H9 (cell line): ENCODE measurements around the gene DOK1. TPM values are rescaled to one million over a fixed set of nuclear protein-coding genes. Genes with fewer than 3 reads are reported as not detected.

Experiments
- DNase-seq: peaks from one replicate; pipeline ENCODE4 v3.0.0-alpha.2; 2017
- H2AFZ ChIP-seq: one replicate; pipeline ENCODE4 v1.6.1; 2013; ENCODE audit warnings: mild to moderate bottlenecking, low read length, control low read depth, moderate library complexity
- H2AK5ac ChIP-seq: 2 replicates; pipeline ENCODE4 v1.6.1; 2013; ENCODE audit warnings: low read length, control low read depth, mixed read lengths; ENCODE audit not compliant: insufficient read length
- H2BK120ac ChIP-seq: one replicate; pipeline ENCODE4 v1.6.1; 2013; ENCODE audit warnings: low read depth, mild to moderate bottlenecking, low read length, control low read depth, inconsistent platforms; ENCODE audit not compliant: poor library complexity, severe bottlenecking
- H2BK12ac ChIP-seq: 2 replicates; pipeline ENCODE4 v1.6.1; 2013; ENCODE audit warnings: low read length, control low read depth, mixed read lengths, low read depth; ENCODE audit not compliant: insufficient read length
- H2BK15ac ChIP-seq: 2 replicates; pipeline ENCODE4 v1.6.1; 2013; ENCODE audit warnings: low read depth, low read length, control low read depth
- H2BK20ac ChIP-seq: one replicate; pipeline ENCODE4 v1.6.1; 2013; ENCODE audit warnings: low read depth, mild to moderate bottlenecking, low read length, control low read depth, inconsistent platforms; ENCODE audit not compliant: poor library complexity, severe bottlenecking
- H2BK5ac ChIP-seq: 2 replicates; pipeline ENCODE4 v1.6.1; 2013; ENCODE audit warnings: low read length, control low read depth, mixed read lengths; ENCODE audit not compliant: insufficient read length
- H3K14ac ChIP-seq: 2 replicates; pipeline ENCODE4 v1.6.1; 2013; ENCODE audit warnings: low read length, control low read depth; ENCODE audit not compliant: insufficient read depth
- H3K18ac ChIP-seq: 2 replicates; pipeline ENCODE4 v1.6.1; 2013; ENCODE audit warnings: low read depth, mild to moderate bottlenecking, mixed read lengths, low read length, control low read depth; ENCODE audit not compliant: insufficient read length
- H3K23ac ChIP-seq: 2 replicates; pipeline ENCODE4 v1.6.1; 2013; ENCODE audit warnings: low read length, control low read depth, mixed read lengths, low read depth; ENCODE audit not compliant: insufficient read length
- H3K23me2 ChIP-seq: 2 replicates; pipeline ENCODE4 v1.6.1; 2013; ENCODE audit warnings: low read depth, mild to moderate bottlenecking, mixed read lengths, low read length, control low read depth; ENCODE audit not compliant: insufficient read length, poor library complexity, severe bottlenecking
- H3K27ac ChIP-seq: 2 replicates; pipeline ENCODE4 v1.5.1; 2013; ENCODE audit warnings: low read length, control low read depth, mixed read lengths, low read depth; ENCODE audit not compliant: insufficient read length
- H3K27me3 ChIP-seq: 2 replicates; pipeline ENCODE4 v1.6.1; 2013; ENCODE audit warnings: low read length, control low read depth, inconsistent platforms; ENCODE audit not compliant: insufficient read depth
- H3K4ac ChIP-seq: 2 replicates; pipeline ENCODE4 v1.6.1; 2013; ENCODE audit warnings: low read depth, mild to moderate bottlenecking, control low read depth, inconsistent platforms, low read length, moderate library complexity
- H3K4me1 ChIP-seq: 2 replicates; pipeline ENCODE4 v1.6.1; 2013; ENCODE audit warnings: low read length, control low read depth, inconsistent platforms; ENCODE audit not compliant: insufficient read depth
- H3K4me2 ChIP-seq: 2 replicates; pipeline ENCODE4 v1.6.1; 2013; ENCODE audit warnings: low read length, control low read depth, mixed read lengths; ENCODE audit not compliant: insufficient read length, insufficient read depth
- H3K56ac ChIP-seq: 2 replicates; pipeline ENCODE4 v1.6.1; 2013; ENCODE audit warnings: low read depth, mild to moderate bottlenecking, mixed read lengths, low read length, control low read depth; ENCODE audit not compliant: insufficient read length
- H3K79me1 ChIP-seq: 2 replicates; pipeline ENCODE4 v1.6.1; 2013; ENCODE audit warnings: low read depth, mild to moderate bottlenecking, moderate library complexity, low read length, control low read depth, inconsistent platforms; ENCODE audit not compliant: insufficient read depth, poor library complexity, severe bottlenecking
- H3K79me2 ChIP-seq: 2 replicates; pipeline ENCODE4 v1.6.1; 2013; ENCODE audit warnings: low read length, control low read depth, inconsistent platforms; ENCODE audit not compliant: insufficient read depth
- H3K9ac ChIP-seq: 2 replicates; pipeline ENCODE4 v1.6.1; 2013; ENCODE audit warnings: low read length, control low read depth, mixed read lengths; ENCODE audit not compliant: insufficient read length; ENCODE audit errors: extremely low read depth
- H3K9me3 ChIP-seq: one replicate; pipeline ENCODE4 v1.6.1; 2013; ENCODE audit warnings: low read depth, low read length, inconsistent platforms; ENCODE audit not compliant: control insufficient read depth
- H3T11ph ChIP-seq: one replicate; pipeline ENCODE4 v1.6.1; 2013; ENCODE audit warnings: mild to moderate bottlenecking, low read length, control low read depth, inconsistent platforms
- H4K20me1 ChIP-seq: one replicate; pipeline ENCODE4 v1.6.1; 2013; ENCODE audit not compliant: control insufficient read depth, insufficient read length, insufficient read depth
- H4K5ac ChIP-seq: 2 replicates; pipeline ENCODE4 v1.6.1; 2013; ENCODE audit warnings: low read depth, mild to moderate bottlenecking, mixed read lengths, low read length, control low read depth; ENCODE audit not compliant: insufficient read length
- H4K8ac ChIP-seq: replicated peaks from 2 replicates; pipeline ENCODE4 v1.6.1; 2013; ENCODE audit warnings: low read length, control low read depth, mixed read lengths, low read depth; ENCODE audit not compliant: insufficient read length
- H4K91ac ChIP-seq: 2 replicates; pipeline ENCODE4 v1.6.1; 2013; ENCODE audit warnings: low read depth, mild to moderate bottlenecking, moderate library complexity, mixed read lengths, low read length, control low read depth; ENCODE audit not compliant: insufficient read length
- H3K27ac Mint-ChIP-seq, 3 experiments: 2 replicates in 2 of 3; 3 replicates in 1 of 3; pipeline ENCODE4 v1.8.0; 2020 to 2021; ENCODE audit warnings: mixed read lengths in 3 of 3, mild to moderate bottlenecking in 1 of 3, moderate library complexity in 1 of 3
- H3K27me3 Mint-ChIP-seq: 2 replicates; pipeline ENCODE4 v1.8.0; 2021; ENCODE audit warnings: low read depth, mild to moderate bottlenecking, moderate library complexity, mixed read lengths
- H3K36me3 Mint-ChIP-seq, 3 experiments: 2 replicates in 2 of 3; 3 replicates in 1 of 3; pipeline ENCODE4 v1.8.0; 2020 to 2021; ENCODE audit warnings: low read depth in 3 of 3, mixed read lengths in 3 of 3; ENCODE audit not compliant: insufficient read depth in 1 of 3
- H3K4me1 Mint-ChIP-seq, 2 experiments: 2 replicates each; pipeline ENCODE4 v1.8.0; 2020; ENCODE audit warnings: mixed read lengths in 2 of 2
- H3K4me3 Mint-ChIP-seq, 2 experiments: 2 replicates in 1 of 2; 3 replicates in 1 of 2; pipeline ENCODE4 v1.8.0; 2020 to 2021; ENCODE audit warnings: mild to moderate bottlenecking in 2 of 2, mixed read lengths in 2 of 2, moderate library complexity in 1 of 2
- H3K9me3 Mint-ChIP-seq, 2 experiments: 2 replicates in 1 of 2; 3 replicates in 1 of 2; pipeline ENCODE4 v1.8.0; 2020; ENCODE audit warnings: mild to moderate bottlenecking in 2 of 2, mixed read lengths in 2 of 2, moderate library complexity in 1 of 2
- CTCF ChIP-seq: fragments of 200-600 bp; sonication (generic); conservative IDR thresholded peaks from 3 replicates; pipeline ENCODE4 v1.8.0; 2021; ENCODE audit warnings: antibody characterized with exemption, mild to moderate bottlenecking
- WGBS: extraction: QIAGEN DNeasy Blood & Tissue Kit; methylation state at CpG from one replicate; pipeline ENCODE4 v1.1.7; 2013; ENCODE audit warnings: missing lambda C conversion rate, low lambda C conversion rate, mixed read lengths; ENCODE audit not compliant: insufficient read length; ENCODE audit errors: extremely low coverage; 5-methylcytosine and 5-hydroxymethylcytosine counted together
- total RNA-seq: library from RNA; stranded (reverse); gene quantifications from 2 replicates; pipeline ENCODE4 v1.2.1, GENCODE V29; 2021

DOK1 gene
- total RNA-seq, 1 experiment from 2014 or later, result 16.0 TPM

GRCh38 chr2:74577448-74577847 is 22.9 kb downstream of the DOK1 start:
- Mint-ChIP-seq H3K9me3 (no peaks in the 10 kb centered on the region), H3K36me3 (no peaks in the 10 kb centered on the region), H3K27ac (no peak overlapping the region), H3K27me3 (peaks cover 3% of the 10 kb centered on the region; the same call in 1 of the 2 replicates), H3K4me1 (peaks cover 2 to 3% of the 10 kb centered on the region in 2 experiments; a peak in 1 of 4 replicates), H3K4me3 (no peak overlapping the region)
- no peak overlapping the region for H4K91ac ChIP-seq
- H3K27me3 ChIP-seq, result no peaks in the 10 kb centered on the region
- WGBS, result no CpG with 5 or more reads among the region's 2 CpGs
- no peak overlapping the region for H3K18ac ChIP-seq
- no peak overlapping the region for H3K56ac ChIP-seq
- H2BK20ac ChIP-seq, result no peak overlapping the region
- no peaks in the 10 kb centered on the region for H3K79me1 ChIP-seq
- H2BK12ac ChIP-seq, result no peak overlapping the region
- TF ChIP-seq CTCF, result no peak
- H4K20me1 ChIP-seq, result no peaks in the 10 kb centered on the region
- H3K9ac ChIP-seq, result no peak overlapping the region
- H3K23me2 ChIP-seq, result no peaks in the 10 kb centered on the region
- no peak overlapping the region for H3K23ac ChIP-seq
- no peaks in the 10 kb centered on the region for H3K4me1 ChIP-seq
- H2AK5ac ChIP-seq, result no peak overlapping the region
- no peaks in the 10 kb centered on the region for H3K9me3 ChIP-seq
- H3K4me2 ChIP-seq, result no peak overlapping the region
- no peak overlapping the region for H4K8ac ChIP-seq
- no peak for DNase-seq
- H2BK15ac ChIP-seq, result no peak overlapping the region
- no peaks in the 10 kb centered on the region for H3K79me2 ChIP-seq
- H3K14ac ChIP-seq, result no peak overlapping the region
- H2BK5ac ChIP-seq, result no peak overlapping the region
- no peak overlapping the region for H4K5ac ChIP-seq
- H2BK120ac ChIP-seq, result no peak overlapping the region
- H3K27ac ChIP-seq, result no peak overlapping the region
- no peak overlapping the region for H3T11ph ChIP-seq
- no peak overlapping the region for H2AFZ ChIP-seq
- H3K4ac ChIP-seq, result no peak overlapping the region
